Activated CD8-positive, alpha-beta memory T cell treated with anti-CD3 and anti-CD28 coated beads for 24 hours (primary cell): Measurements from ENCODE around the gene PEF1.

Experiments
- DNase-seq: peaks from one replicate; pipeline ENCODE4 v3.0.0-alpha.2; 2020

PEF1 gene, protein sequence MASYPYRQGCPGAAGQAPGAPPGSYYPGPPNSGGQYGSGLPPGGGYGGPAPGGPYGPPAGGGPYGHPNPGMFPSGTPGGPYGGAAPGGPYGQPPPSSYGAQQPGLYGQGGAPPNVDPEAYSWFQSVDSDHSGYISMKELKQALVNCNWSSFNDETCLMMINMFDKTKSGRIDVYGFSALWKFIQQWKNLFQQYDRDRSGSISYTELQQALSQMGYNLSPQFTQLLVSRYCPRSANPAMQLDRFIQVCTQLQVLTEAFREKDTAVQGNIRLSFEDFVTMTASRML

GRCh38 chr1:31644560-31645273 lies at the start of gene PEF1:
Gene PEF1 (minus strand): TSS chr1:31644876. CDS start chr1:31644864, 12 bp downstream.
- DNase-seq = peak; percentile 99

GRCh38 chr1:31693231-31693630 lies 48.6 kb upstream of the PEF1 start:
- no peak for DNase-seq

DNA sequence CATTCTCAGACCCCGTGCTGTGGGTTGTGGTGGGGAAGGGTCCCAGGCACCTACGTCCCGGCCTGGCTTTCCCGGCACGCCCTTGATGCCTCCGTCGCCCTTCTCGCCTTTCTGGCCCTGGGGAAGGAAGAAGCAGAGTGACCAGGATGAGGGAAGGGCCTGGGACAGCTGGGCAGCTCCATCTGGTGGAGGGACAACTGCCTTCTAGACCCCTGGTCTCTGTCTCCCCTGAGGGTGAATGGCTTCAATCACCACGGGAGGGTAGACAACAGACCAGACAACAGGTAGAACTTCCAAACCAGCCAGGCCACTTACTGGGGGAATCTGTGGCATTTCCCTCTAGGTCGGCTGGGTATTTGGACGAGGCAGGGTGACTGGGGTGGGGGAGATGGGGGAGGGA lies 47.3 kb upstream of the PEF1 start:
- no peak for DNase-seq

DNA sequence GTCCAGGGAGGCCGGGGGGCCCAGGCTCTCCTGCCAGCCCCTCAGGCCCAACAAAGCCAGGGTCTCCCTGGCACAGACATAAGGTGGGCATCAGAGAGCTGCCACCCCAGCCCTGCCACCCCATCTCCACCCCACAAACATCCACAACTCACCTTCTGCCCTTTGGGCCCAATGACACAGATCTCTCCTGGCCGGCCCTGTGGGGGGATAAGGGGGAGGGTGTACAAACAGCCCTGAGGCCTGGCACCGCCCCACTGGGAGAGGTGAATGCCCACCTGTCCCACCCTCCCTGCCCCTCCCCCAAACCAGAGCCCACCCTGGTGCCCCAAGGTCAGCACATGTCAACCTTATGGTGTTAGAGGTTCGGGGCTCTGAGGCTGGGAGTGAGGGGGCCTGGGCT lies 46.8 kb upstream of the PEF1 start:
- DNase-seq = no peak

- DNase-seq = no peak
Measured at GRCh38 chr1:31690921-31691320, 46.2 kb upstream of the PEF1 start.

DNA sequence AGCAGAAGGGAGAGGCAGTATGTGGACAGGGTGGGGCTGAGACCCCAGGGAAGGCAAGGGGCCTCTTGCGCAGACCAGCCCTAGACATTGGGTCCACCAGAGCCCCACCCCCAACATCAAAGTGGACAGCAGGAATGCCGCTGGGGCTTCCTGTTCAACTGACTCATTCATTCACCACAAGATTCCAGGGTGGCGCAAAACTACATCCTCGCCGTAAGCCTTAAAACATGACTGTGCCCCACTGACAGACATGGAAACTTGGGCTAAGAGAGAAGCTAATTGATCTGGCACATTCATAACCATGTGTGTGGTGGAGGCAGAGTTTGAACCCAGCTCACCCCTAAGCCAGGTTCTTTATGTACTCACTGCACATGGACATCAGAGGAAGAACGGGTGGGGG lies 45.2 kb upstream of the PEF1 start:
- DNase-seq = no peak

DNA sequence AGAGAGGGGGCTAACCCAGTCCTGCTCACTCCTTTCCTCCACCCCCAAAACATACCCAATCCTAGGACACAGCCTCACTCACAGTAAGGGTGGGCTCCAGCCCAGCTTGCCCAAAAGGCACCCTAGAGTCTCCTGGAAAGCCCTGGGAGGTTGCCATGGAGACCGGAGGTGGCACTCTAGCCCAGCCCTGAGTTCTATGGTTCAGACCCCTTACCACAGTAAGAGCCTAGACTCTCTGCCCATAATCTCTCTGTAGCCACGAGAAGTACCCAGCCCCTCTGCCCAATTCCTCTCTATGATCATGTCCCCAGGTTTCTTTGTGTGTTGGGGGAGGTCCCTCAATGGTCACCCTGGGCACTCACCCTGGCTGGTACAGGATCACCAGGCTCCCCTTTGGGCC lies 44.7 kb upstream of the PEF1 start:
- DNase-seq = no peak

- DNase-seq = no peak
Measured at GRCh38 chr1:31688233-31688918, 43.7 kb upstream of the PEF1 start.

DNA sequence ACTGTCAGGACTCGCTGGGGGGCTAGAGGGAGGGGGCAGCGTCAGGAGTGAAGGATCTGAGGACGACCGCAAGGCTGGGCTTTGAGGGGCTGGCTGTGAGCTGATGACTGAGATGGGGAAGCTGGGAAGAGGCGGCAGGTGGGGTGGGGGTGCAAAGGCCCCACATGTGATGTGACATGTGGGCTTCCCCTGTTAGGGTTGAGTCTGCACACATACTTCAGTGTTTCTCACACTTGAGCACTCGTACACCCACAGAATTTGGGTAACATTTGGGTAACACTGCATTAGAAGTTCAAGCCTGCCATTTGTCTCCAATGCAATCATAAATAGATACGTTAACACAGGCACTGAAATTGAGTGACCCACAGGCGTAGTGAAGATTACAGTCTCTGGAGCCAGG lies 42.9 kb upstream of the PEF1 start:
- DNase-seq = no peak

- no peak for DNase-seq
Measured at GRCh38 chr1:31685795-31686194, 41.1 kb upstream of the PEF1 start.

- DNase-seq = no peak
Measured at GRCh38 chr1:31683997-31684396, 39.3 kb upstream of the PEF1 start.

- DNase-seq = no peak
Measured at GRCh38 chr1:31681415-31681814, 36.7 kb upstream of the PEF1 start.

DNA sequence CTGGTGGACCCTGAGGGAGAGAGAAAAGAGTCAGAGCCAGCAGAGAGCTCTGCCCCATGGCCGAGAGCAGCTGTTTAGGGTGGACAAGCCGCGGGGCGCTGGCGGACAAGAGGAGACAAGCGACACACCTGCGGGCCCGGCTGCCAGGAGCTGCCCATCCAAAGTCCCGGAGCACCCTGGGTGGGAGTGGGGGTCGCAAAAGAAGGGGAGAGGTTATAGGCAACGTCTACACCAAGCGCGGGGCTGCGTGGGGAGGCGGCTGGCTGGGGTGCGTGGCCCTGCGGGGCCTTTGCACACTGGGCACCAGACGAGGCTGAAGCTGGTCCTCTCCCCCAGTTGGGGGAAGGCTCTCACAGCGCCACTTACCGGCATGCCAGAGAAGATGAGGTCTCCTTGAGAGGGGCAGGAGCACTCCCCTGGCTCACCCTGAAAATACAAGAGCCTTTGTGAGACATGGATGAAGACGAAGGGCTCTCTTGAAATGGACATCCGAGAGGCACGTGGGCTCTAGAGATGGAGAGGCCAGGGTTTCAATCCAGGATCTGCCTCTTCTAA lies 35.1 kb upstream of the PEF1 start:
- DNase-seq = no peak

DNA sequence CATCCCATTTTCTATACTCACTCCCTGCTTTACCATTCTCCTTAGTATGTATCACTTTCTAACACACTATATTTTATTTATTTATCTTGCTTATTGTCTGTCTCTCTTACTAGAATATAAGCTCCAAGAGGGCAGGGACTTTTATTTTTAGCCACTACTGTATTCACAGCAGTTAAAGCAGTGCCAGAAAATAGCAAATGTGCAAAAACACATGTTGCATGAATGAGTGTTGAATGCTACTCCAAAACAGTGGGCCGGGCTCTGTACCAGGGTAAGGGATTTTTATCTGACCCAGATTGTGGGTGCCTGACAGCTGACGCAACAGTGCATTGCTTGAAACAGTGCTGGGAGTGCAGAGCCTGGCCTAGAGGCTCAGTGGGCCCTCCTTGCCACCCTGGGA lies 34.4 kb upstream of the PEF1 start:
- no peak for DNase-seq

- DNase-seq = no peak
Measured at GRCh38 chr1:31678681-31679080, 34.0 kb upstream of the PEF1 start.

DNA sequence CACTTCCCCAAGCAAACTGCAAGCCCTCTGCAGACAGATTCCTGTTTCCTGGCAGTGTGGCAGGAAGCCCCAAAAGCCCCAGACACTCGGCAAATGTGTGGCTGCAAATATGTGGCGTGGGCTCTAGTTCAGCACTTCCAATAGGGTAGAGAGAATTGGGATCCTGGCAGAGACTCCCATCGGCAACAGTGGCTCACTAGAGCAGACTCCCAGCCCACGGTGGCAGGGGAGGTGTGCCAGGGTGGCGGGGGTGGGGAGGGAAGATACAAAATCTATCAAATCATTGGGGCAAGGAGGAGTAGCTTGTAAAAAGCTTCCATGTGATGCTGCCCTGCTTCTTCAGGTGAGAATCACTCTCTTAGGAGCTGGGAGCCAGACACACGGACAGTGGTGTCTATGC lies 33.3 kb upstream of the PEF1 start:
- no peak for DNase-seq

- DNase-seq = no peak
Measured at GRCh38 chr1:31677401-31677800, 32.7 kb upstream of the PEF1 start.

DNA sequence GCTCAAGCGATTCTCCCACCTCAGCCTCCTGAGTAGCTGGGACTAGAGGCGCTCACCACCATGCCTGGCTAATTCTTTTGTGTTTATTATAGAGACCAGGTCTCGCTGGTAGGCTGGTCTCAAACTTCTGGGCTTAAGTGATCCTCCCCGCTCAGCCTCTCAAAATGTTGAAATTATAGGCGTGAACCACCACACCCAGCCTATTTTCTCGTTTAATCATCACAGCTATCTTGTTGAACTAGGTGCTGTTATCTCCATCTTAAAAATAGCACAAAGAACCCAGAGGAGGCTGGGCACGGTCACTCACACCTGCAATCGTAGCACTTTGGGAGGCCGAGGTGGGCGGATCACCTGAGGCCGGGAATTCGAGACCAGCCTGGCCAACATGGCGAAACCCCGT lies 31.1 kb upstream of the PEF1 start:
- DNase-seq = no peak

- no peak for DNase-seq
Measured at GRCh38 chr1:31675161-31675560, 30.5 kb upstream of the PEF1 start.

DNA sequence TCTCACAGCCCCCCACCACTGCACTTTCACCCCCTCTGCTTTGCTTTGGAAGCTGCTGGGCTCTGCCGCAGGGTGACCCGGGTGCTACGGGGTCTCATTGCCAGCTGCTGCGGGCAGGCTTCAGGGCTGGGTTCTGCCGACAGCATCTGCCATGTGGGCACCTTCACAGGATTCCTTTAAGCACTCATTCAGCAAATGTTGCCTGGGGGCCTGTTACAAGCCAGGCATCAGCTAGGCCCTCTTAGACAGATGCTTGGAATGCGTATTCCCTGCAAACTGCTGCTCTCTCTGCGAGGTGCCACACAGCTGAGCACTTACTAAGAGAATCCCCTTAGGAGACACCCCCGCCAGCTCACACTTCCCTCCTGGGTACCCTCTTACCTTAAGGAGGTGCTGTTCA lies 29.9 kb upstream of the PEF1 start:
- no peak for DNase-seq

DNA sequence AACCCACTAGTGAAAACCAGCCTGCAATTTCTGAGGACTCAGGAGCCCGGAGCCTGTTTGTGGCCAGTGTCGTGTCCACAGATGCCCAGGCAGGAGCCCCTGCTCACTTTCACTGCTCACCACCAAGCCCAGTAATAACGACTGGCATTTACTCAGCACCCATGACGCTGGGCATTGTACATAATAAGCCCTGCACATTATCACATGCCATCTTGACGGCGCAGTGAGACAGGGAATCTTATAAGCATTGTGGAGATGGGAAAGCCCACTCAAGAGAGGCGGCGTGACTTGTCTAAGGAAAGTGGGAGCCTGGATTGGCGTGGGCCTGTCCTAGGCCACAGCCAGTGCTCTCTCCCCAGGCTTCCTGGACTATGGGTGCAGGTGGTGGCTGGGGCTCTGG lies 28.8 kb upstream of the PEF1 start:
- no peak for DNase-seq

DNA sequence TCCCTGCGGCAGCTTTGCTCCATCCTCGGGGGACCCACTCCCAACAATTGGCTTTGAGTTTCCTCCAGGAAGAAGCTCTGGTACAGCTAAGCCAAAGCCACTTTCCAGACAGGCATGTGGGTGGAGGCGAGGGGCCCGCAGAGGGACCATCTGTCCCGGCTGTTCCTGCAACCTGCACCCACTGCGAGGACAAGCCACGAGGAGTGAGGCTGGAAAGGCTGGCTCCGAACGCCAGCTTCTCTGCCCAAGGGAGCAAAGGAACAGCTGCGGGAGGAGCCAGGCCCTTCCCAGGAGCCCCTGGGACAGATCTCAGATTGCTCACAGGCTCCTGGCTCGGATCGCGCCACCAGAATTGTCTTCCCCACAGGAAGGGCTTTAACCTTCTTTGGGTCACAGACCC lies 28.3 kb upstream of the PEF1 start:
- no peak for DNase-seq

DNA sequence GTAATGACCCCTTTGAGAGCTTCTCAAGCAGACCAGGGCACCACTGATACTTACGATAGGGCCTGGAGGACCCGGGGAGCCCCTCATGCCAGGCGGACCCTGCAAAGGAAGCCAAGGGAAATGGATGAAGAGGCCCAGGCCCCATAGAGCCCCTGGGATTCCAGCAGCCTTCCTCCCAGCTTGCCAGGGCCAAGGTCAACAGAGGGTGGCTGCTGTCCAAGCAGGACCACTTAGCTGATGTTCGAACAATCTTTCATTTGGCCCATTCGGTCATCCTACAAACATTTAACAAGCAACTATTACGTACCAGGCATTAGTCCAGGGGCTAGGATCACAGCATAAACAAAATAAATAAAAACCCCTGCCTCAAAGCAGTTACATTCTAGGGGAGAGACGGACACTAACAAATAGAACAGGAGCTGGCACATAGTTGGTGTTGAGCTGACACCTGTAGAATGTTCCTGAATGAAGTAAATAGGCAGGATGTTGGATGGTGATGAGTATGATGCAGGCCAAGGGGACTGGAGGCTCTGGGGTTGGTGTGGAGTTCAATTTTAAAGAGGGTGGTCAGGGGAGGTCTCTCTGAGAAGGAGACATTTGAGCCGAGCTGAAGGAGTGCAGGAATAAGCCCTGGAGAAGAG lies 27.0 kb upstream of the PEF1 start:
- DNase-seq = no peak
